Common myeloid progenitor, CD34-positive (primary cell): ENCODE results near the gene SPHK1.

ENCODE experiments used
- CTCF ChIA-PET: fragments of 350-600 bp; sonication (Branson Sonifier 250); formaldehyde crosslinking; loops from one replicate; lab custom pipeline; 2021; ENCODE audit warnings: antibody characterized with exemption; lab: Charles Lee
- POLR2A ChIA-PET: fragments of 350-600 bp; sonication (Branson Sonifier 250); formaldehyde crosslinking; loops from one replicate; lab custom pipeline; 2021; ENCODE audit warnings: antibody characterized with exemption; lab: Charles Lee
- DNase-seq, 3 donors: peaks; one replicate each; pipeline versions ENCODE4 v3.0.0 to v3.0.0-alpha.2; 2013
- H3K27ac ChIP-seq, 2 experiments: 1 replicate in 1 of 2; 2 replicates in 1 of 2; pipeline ENCODE4 v1.7.0; 2013; ENCODE audit warnings: inconsistent platforms in 2 of 2, low read length in 2 of 2, mild to moderate bottlenecking in 2 of 2, low read depth in 1 of 2, moderate library complexity in 1 of 2; ENCODE audit not compliant: severe bottlenecking in 2 of 2, insufficient read depth in 1 of 2, poor library complexity in 1 of 2
- H3K27me3 ChIP-seq, 5 experiments: replicated peaks in 2 of 5; 1 replicate in 3 of 5; 2 replicates in 2 of 5; pipeline versions ENCODE4 v1.6.1 to v1.7.0; 2013; ENCODE audit warnings: low read length in 4 of 5, mild to moderate bottlenecking in 2 of 5, moderate library complexity in 2 of 5, inconsistent platforms in 1 of 5; ENCODE audit not compliant: insufficient read depth in 5 of 5, control insufficient read depth in 4 of 5
- H3K36me3 ChIP-seq, 4 experiments: 1 replicate in 2 of 4; 2 replicates in 2 of 4; pipeline versions ENCODE4 v1.6.1 to v1.7.0; 2013; ENCODE audit warnings: low read length in 3 of 4, control low read depth in 1 of 4, mild to moderate bottlenecking in 1 of 4; ENCODE audit not compliant: control insufficient read depth in 4 of 4, insufficient read depth in 4 of 4
- H3K4me1 ChIP-seq, 4 experiments: 1 replicate in 3 of 4; 2 replicates in 1 of 4; pipeline versions ENCODE4 v1.6.1 to v1.7.1; 2013; ENCODE audit warnings: low read length in 3 of 4, mild to moderate bottlenecking in 3 of 4, control low read depth in 1 of 4, inconsistent platforms in 1 of 4, moderate library complexity in 1 of 4; ENCODE audit not compliant: control insufficient read depth in 4 of 4, insufficient read depth in 4 of 4; ENCODE audit errors: control extremely low read depth in 1 of 4
- H3K4me3 ChIP-seq, 7 experiments: 1 replicate in 4 of 7; 2 replicates in 3 of 7; pipeline versions ENCODE4 v1.5.1 to v1.7.0; 2013; ENCODE audit warnings: mild to moderate bottlenecking in 7 of 7, low read length in 6 of 7, moderate library complexity in 6 of 7, inconsistent platforms in 2 of 7, low read depth in 2 of 7, control low read depth in 1 of 7; ENCODE audit not compliant: insufficient read depth in 4 of 7, control insufficient read depth in 1 of 7; ENCODE audit errors: extremely low read depth in 1 of 7
- H3K9me3 ChIP-seq, 5 experiments: 1 replicate in 4 of 5; 2 replicates in 1 of 5; pipeline versions ENCODE4 v1.6.1 to v1.7.1; 2013; ENCODE audit warnings: low read length in 4 of 5, mild to moderate bottlenecking in 2 of 5, inconsistent platforms in 1 of 5, low read depth in 1 of 5, moderate library complexity in 1 of 5; ENCODE audit not compliant: control insufficient read depth in 4 of 5, insufficient read depth in 2 of 5; ENCODE audit errors: control extremely low read depth in 1 of 5
- WGBS: methylation state at CpG from one replicate; pipeline ENCODE4 v1.1.5; 2013; ENCODE audit not compliant: insufficient coverage; 5-methylcytosine and 5-hydroxymethylcytosine counted together

Gene SPHK1

GRCh38 chr17:76415786-76416185 is 31.4 kb downstream of the SPHK1 start:
- Histone ChIP-seq H3K4me1 (peaks cover 0 to 15% (median 13%) of the 10 kb centered on the region in 4 experiments), H3K27me3 (no peaks in the 10 kb centered on the region), H3K4me3 (no peak overlapping the region), H3K27ac (no peak overlapping the region), H3K36me3 (peaks cover 0 to 22% (median 2%) of the 10 kb centered on the region in 4 experiments), H3K9me3 (peaks cover 0 to 2% (median 0%) of the 10 kb centered on the region in 5 experiments)
- ChIA-PET CTCF (interaction anchor here (0.7 to 1.7 kb wide), 7 partner anchors 13 to 335 kb away, joined by 3 to 8 read pairs (median 4); partner anchors contain the start of gene AANAT), POLR2A (no interaction called here)
- no peak for DNase-seq
- no CpG with 5 or more reads among the region's 15 CpGs for WGBS

- 100% methylated on average over 3 of the region's 6 CpGs for WGBS
- H3K27ac ChIP-seq: no peak overlapping the region
Observed at GRCh38 chr17:76416457-76416856, 32.0 kb downstream of the SPHK1 start.

GRCh38 chr17:76416899-76417298 is 32.5 kb downstream of the SPHK1 start:
- no peak for DNase-seq
- ChIA-PET POLR2A (no interaction called here), CTCF (interaction anchor here (0.9 to 2.8 kb wide), 8 partner anchors 8 to 48 kb away, joined by 3 to 10 read pairs (median 4); no protein-coding TSS in a partner anchor)
- peaks cover 0 to 15% (median 13%) of the 10 kb centered on the region in 4 experiments for H3K4me1 ChIP-seq
- peaks cover 0 to 4% (median 0%) of the 10 kb centered on the region in 5 experiments for H3K9me3 ChIP-seq
- H3K27me3 ChIP-seq: no peaks in the 10 kb centered on the region
- no peak overlapping the region for H3K27ac ChIP-seq
- H3K4me3 ChIP-seq: no peak overlapping the region
- peaks cover 0 to 23% (median 3%) of the 10 kb centered on the region in 4 experiments for H3K36me3 ChIP-seq
- 95% methylated on average over 4 of the region's 4 CpGs for WGBS

More at GRCh38 chr17:76416457-76416856, 32.0 kb downstream of the SPHK1 start:
- CTCF ChIA-PET: interaction anchor here (0.9 to 2.8 kb wide), 5 partner anchors 8 to 42 kb away, joined by 3 to 10 read pairs (median 5); no protein-coding TSS in a partner anchor
- no peaks in the 10 kb centered on the region for H3K27me3 ChIP-seq
- no peak for DNase-seq
- peaks cover 0 to 15% (median 13%) of the 10 kb centered on the region in 4 experiments for H3K4me1 ChIP-seq
- peaks cover 0 to 23% (median 1%) of the 10 kb centered on the region in 4 experiments for H3K36me3 ChIP-seq
- H3K4me3 ChIP-seq: no peak overlapping the region
- H3K9me3 ChIP-seq: peaks cover 0 to 4% (median 0%) of the 10 kb centered on the region in 5 experiments
- POLR2A ChIA-PET: no interaction called here

- DNase-seq: no peak
- Histone ChIP-seq H3K4me3 (no peak overlapping the region), H3K27ac (no peak overlapping the region), H3K36me3 (peaks cover 0 to 24% (median 3%) of the 10 kb centered on the region in 4 experiments), H3K9me3 (peaks cover 0 to 4% (median 0%) of the 10 kb centered on the region in 5 experiments), H3K4me1 (peaks cover 0 to 15% (median 13%) of the 10 kb centered on the region in 4 experiments), H3K27me3 (no peaks in the 10 kb centered on the region)
- ChIA-PET CTCF (interaction anchor here (0.9 to 2.8 kb wide), 5 partner anchors 9 to 47 kb away, joined by 3 to 10 read pairs (median 5); no protein-coding TSS in a partner anchor), POLR2A (no interaction called here)
- WGBS: 92% methylated on average over 6 of the region's 11 CpGs
Observed at GRCh38 chr17:76417499-76418143, 33.2 kb downstream of the SPHK1 start.

- peaks cover 0 to 8% (median 7%) of the 10 kb centered on the region in 4 experiments for H3K4me1 ChIP-seq
- ChIA-PET CTCF (interaction anchor here (1.0 to 1.8 kb wide), 5 partner anchors 9 to 38 kb away, joined by 3 to 7 read pairs (median 3); no protein-coding TSS in a partner anchor), POLR2A (no interaction called here)
- H3K27ac ChIP-seq: no peak overlapping the region
- WGBS: 97% methylated on average over 16 of the region's 17 CpGs
- no peak overlapping the region for H3K4me3 ChIP-seq
- peaks cover 0 to 21% (median 3%) of the 10 kb centered on the region in 4 experiments for H3K36me3 ChIP-seq
- H3K9me3 ChIP-seq: peaks cover 0 to 4% (median 0%) of the 10 kb centered on the region in 5 experiments
- H3K27me3 ChIP-seq: no peaks in the 10 kb centered on the region
- peak in 1 of 3 donors; percentile 26 for DNase-seq
Observed at GRCh38 chr17:76419576-76420260, 35.3 kb downstream of the SPHK1 start.

- DNase-seq: no peak
Observed at GRCh38 chr17:76420356-76421043, 36.1 kb downstream of the SPHK1 start.

More at GRCh38 chr17:76420356-76421043, 36.1 kb downstream of the SPHK1 start:
- H3K27me3 ChIP-seq: no peaks in the 10 kb centered on the region
- 95% methylated on average over 10 of the region's 10 CpGs for WGBS
- H3K9me3 ChIP-seq: peaks cover 0 to 4% (median 0%) of the 10 kb centered on the region in 5 experiments
- H3K4me1 ChIP-seq: peaks cover 0 to 3% (median 0%) of the 10 kb centered on the region in 4 experiments
- ChIA-PET POLR2A (no interaction called here), CTCF (interaction anchor here (1.0 to 1.5 kb wide), 5 partner anchors 10 to 37 kb away, joined by 3 to 4 read pairs (median 3); no protein-coding TSS in a partner anchor)
- no peak overlapping the region for H3K27ac ChIP-seq
- no peak overlapping the region for H3K4me3 ChIP-seq
- H3K36me3 ChIP-seq: peaks cover 0 to 21% (median 3%) of the 10 kb centered on the region in 4 experiments
